SKM-1 treated with dmso at 0.1 percent for 144 hours (cell line): ENCODE results near the gene ZNF600.
"Not testable (repeated sequence)": the region's sequence is repeated elsewhere in the genome, so short reads cannot be mapped to it uniquely, and the experiment has no call there.

Experiments used
- DNase-seq: peaks from one replicate; lab custom pipeline; 2025; ENCODE audit not compliant: unreplicated experiment; lab: John Stamatoyannopoulos, UW

The ZNF600 gene

GRCh38 chr19:52786464-52787354 is at the start of gene ZNF600:
Gene ZNF600 (minus strand): TSS chr19:52786791. CDS start chr19:52778888, 7,903 bp downstream.
- DNase-seq: peak; percentile 17

GRCh38 chr19:52834289-52834688 is 47.7 kb upstream of the ZNF600 start:
- DNase-seq: not testable (repeated sequence)

GRCh38 chr19:52833541-52833940 is 47.0 kb upstream of the ZNF600 start:
- DNase-seq: not testable (repeated sequence)

GRCh38 chr19:52829866-52830265 is 43.3 kb upstream of the ZNF600 start:
- DNase-seq: not testable (repeated sequence)

GRCh38 chr19:52825765-52826164 is 39.2 kb upstream of the ZNF600 start:
- no peak for DNase-seq

- no peak for DNase-seq
Observed at GRCh38 chr19:52823676-52824075, 37.1 kb upstream of the ZNF600 start.

GRCh38 chr19:52821204-52821960 is 34.8 kb upstream of the ZNF600 start, which contains the start of gene ZNF28:
Gene ZNF28 (minus strand): TSS chr19:52821633. CDS start chr19:52817958, 3,675 bp downstream.
- not testable (repeated sequence) for DNase-seq

- not testable (repeated sequence) for DNase-seq
Observed at GRCh38 chr19:52820472-52821203, 34.0 kb upstream of the ZNF600 start.

GRCh38 chr19:52809801-52810200 is 23.2 kb upstream of the ZNF600 start:
- DNase-seq: no peak

GRCh38 chr19:52799950-52800640 is 13.5 kb upstream of the ZNF600 start:
- DNase-seq: not testable (repeated sequence)

- no peak for DNase-seq
Observed at GRCh38 chr19:52789440-52789839, 2.8 kb upstream of the ZNF600 start.

GRCh38 chr19:52786078-52786463 is 520 bp downstream of the ZNF600 start:
- no peak for DNase-seq

- no peak for DNase-seq
Observed at GRCh38 chr19:52785506-52785905, 1.1 kb downstream of the ZNF600 start.

GRCh38 chr19:52782864-52783263 is 3.7 kb downstream of the ZNF600 start:
- DNase-seq: not testable (repeated sequence)

- no peak for DNase-seq
Observed at GRCh38 chr19:52778811-52779210, 7.8 kb downstream of the ZNF600 start.

- DNase-seq: not testable (repeated sequence)
Observed at GRCh38 chr19:52756447-52756846, 30.1 kb downstream of the ZNF600 start.

GRCh38 chr19:52749780-52750179 is 36.8 kb downstream of the ZNF600 start:
- DNase-seq: no peak

GRCh38 chr19:52748336-52748950 is 38.1 kb downstream of the ZNF600 start:
- no peak for DNase-seq

GRCh38 chr19:52745919-52746318 is 40.7 kb downstream of the ZNF600 start:
- DNase-seq: not testable (repeated sequence)

- DNase-seq: no peak
Observed at GRCh38 chr19:52743091-52743490, 43.5 kb downstream of the ZNF600 start.
